GM18951 (cell line): ENCODE results near the gene ACD.
A peak's percentile ranks its signal among the peaks of the same experiment; 100 is the strongest.
"Not testable (repeated sequence)": the region's sequence is repeated elsewhere in the genome, so short reads cannot be mapped to it uniquely, and the experiment has no call there.

Experiments
- POLR2A ChIP-seq: IDR thresholded peaks from 4 replicates; pipeline ENCODE4 v1.6.1; 2011; ENCODE audit warnings: mild to moderate bottlenecking; ENCODE audit not compliant: insufficient read length, insufficient read depth; ENCODE audit errors: extremely low read depth
- in situ Hi-C: fragments of 300-500 bp; cut with MboI; formaldehyde crosslinking; loops from one replicate; pipeline ENCODE4 v1.12.0; 2022; ENCODE audit warnings: low sequenced_read_pairs, mixed read lengths, inconsistent platforms; ENCODE audit not compliant: unreplicated experiment

Gene ACD

GRCh38 chr16:67659675-67660563, at the start of gene ACD:
Gene ACD (minus strand): TSS chr16:67660260. CDS start chr16:67660220, 40 bp downstream.
- peak; percentile 86 for TF ChIP-seq POLR2A
- in situ Hi-C loops, result loop anchor here (25.0 kb wide), 1 partner anchor 377 kb away; no protein-coding TSS in a partner anchor

DNA sequence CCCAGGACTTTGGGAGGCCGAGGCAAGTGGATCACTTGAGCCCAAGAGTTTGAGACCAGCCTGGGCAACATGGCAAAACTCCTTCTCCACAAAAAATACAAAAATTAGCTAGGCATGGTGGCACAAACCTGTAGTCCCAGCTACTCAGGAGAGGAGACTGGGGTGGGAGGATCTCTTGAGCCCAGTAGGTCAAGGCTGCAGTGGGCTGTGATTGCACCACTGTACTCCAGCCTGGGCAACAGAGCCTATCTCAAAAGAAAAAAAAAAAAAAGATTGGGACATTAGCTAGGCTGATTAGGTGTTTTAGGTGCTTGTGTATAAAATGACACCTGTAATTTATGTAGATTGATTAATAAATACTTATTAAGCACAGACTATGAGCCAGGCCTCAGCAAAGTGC, 49.0 kb upstream of the ACD start:
- no peak for TF ChIP-seq POLR2A
- in situ Hi-C loops, result no loop called here

GRCh38 chr16:67708368-67708771, 48.3 kb upstream of the ACD start:
- in situ Hi-C loops, result no loop called here
- TF ChIP-seq POLR2A, result no peak

GRCh38 chr16:67707790-67708189, 47.7 kb upstream of the ACD start:
- in situ Hi-C loops, result no loop called here
- TF ChIP-seq POLR2A, result no peak

GRCh38 chr16:67707210-67707609, 47.1 kb upstream of the ACD start:
- TF ChIP-seq POLR2A, result no peak
- in situ Hi-C loops, result no loop called here

DNA sequence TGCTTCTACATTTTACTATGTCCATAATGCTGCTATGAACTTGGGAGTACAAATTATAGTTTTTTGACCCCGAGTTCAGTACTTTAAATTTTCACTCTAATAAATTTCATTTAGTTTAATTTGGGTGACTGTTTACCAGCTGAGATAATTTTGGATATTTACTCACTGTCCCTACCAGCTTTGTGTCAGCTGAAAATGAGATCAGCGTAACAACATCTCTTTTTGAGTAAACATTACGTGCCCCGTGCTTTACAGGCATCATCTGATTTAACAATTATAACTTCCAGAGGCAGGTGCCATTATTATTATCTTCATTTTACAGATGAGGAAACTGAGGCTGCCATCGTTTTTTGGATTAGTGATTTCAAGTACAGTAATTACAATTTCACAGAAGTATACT, 44.0 kb upstream of the ACD start:
- in situ Hi-C loops, result no loop called here
- no peak for TF ChIP-seq POLR2A

DNA sequence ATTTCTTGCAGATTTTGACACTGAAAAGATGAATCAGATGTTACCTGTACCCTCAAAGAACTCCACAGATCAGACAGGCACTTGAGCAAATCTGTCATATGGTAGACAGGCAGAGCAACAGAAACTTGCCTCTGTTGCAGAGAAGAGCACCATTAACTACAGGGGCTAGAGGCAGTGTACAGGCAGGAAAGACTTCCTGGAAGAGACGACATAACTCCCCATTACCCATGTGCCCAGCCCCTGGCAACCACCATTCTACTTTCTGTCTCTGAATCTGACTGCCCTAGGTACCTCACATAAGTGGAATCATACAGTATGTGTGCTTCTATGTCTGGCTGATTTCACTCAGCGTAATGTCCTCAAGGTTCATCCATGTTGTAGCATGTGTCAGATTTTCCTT, 43.6 kb upstream of the ACD start:
- TF ChIP-seq POLR2A, result no peak
- in situ Hi-C loops, result no loop called here

DNA sequence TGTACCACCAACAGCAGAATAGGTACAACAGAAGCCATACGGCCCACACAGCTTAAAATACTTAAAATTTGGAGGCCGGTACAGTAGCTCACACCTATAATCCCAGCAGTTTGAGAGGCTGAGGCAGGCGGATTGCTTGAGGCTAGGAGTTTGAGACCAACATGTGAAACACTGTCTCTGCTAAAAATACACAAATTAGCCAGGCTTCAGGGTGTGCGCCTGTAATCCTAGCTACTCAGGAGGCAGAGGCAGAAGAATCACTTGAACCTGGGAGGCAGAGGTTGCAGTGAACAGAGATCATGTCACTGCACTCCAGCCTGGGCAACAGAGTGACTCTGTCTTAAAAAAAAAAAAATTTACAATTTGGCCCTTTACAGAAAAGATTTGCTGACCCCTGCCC, 42.1 kb upstream of the ACD start:
- in situ Hi-C loops, result no loop called here
- TF ChIP-seq POLR2A, result no peak

DNA sequence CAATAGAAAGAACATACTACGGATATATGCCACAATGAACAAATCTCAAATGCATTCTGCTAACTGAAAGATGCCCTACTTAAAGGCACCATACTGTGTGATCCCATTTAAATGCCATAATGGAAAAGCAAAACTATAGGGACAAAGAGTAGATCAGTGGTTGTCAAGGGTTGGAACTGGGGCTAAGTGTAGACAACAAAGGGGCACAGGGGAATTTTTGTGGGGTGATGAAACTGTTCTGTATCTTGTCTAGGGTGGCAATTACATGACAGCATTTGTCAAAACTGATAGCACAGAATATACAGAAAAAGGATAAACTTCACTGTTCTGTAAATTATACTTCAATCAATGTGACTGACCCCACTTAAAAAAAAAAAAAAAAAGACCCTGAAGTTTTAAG, 41.4 kb upstream of the ACD start:
- in situ Hi-C loops, result no loop called here
- no peak for TF ChIP-seq POLR2A

- no peak for TF ChIP-seq POLR2A
- in situ Hi-C loops, result no loop called here
Measured at GRCh38 chr16:67699265-67699664, 39.2 kb upstream of the ACD start.

GRCh38 chr16:67697422-67698185, 37.5 kb upstream of the ACD start:
- TF ChIP-seq POLR2A, result no peak
- in situ Hi-C loops, result no loop called here

DNA sequence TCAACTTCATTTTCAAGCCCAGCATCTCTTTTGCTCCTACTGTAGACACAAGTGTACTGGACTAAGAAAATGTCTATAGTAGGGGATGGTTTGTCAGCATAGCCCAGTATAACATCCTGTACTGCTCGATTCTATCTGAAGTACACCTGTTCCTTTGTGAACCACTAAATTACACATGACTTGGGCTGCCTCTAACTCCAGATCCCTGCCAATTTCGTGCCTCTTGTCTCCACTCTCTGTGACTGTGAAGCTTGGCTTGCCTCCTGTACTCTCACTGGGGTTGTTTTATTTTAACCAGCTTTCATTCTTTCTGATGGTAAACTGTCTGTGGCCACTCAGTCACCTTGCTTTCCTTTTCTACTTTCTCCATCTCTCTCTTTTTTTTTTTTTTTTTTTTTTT, 34.6 kb upstream of the ACD start:
- no peak for TF ChIP-seq POLR2A
- in situ Hi-C loops, result no loop called here

DNA sequence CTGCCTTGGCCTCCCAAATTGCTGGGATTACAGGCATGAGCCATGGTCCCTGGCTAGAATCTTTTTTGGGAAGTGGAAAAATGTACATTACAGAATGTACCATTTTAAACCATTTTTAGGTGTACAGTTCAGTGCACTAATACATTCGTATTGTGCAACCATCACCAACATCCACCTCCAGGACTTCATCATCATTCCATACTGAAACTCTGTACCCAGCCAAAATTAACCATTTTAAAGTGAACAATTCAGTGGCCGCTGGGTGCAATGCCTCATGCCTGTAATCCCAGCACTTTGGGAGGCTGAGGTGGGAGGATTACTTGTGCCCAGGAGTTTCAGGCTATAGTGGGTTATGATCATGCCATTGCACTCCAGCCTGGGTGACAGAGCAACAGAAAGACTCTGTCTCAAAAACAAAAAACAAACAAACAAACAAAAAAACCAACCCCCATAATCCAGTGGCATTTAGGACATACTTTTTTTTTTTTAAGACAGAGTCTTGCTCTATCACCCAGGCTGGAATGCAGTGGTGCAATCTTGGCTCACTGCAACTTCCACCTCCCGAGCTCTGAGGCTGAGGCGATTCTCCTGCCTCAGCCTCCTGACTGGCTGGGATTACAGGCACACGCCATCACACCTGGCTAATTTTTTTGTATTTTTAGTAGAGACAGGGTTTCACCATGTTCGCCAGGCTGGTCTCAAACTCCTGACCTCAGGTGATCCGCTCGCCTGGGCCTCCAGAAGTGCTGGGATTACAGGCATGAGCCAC, 33.6 kb upstream of the ACD start:
- in situ Hi-C loops, result not testable (repeated sequence)

DNA sequence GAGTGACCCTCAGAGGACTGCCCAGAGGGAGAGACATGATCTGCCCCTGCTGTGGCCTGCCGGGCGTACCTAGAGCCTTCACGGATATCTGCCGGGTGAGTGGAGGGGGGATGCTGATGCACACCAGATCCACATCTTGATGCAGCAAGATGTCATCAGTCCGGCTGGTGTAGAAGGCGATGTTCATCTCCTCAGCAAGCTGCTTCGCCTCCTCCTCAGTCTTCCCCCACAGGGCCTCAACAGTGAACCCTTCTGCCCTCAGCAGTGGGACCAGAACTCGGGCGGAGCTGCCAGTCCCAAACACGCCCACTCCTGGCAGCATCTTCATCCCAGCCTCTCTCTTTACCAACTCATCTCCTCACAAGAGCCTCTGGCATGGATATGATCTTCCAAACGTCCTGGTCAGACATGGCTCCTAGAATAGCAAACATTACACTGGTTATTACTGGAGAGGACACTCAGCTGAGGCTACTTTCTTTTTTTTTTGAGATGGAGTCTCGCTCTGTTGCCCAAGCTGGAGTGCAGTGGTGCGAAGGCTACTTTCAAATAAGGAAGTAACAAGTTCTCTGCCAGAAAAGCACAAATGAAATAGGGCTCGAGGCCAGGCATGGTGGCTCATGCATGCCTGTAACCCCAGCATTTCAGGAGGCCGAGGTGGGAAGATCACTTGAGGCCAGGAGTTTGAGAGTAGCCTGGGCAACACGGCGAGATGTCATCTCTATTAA, 25.5 kb upstream of the ACD start:
- in situ Hi-C loops, result no loop called here

More for the DNA sequence above, 25.5 kb upstream of the ACD start:
- no peak for TF ChIP-seq POLR2A
